NK-92 treated with Interleukin-12 subunit alpha and Interleukin-12 subunit beta, amount 100 ng/mL, for 24 hours (cell line): ENCODE results near the gene PSMD1.
"Not testable (repeated sequence)": the region's sequence is repeated elsewhere in the genome, so short reads cannot be mapped to it uniquely, and the experiment has no call there.

Source experiments
- DNase-seq: peaks from one replicate; lab custom pipeline; 2025; lab: John Stamatoyannopoulos, UW

Gene PSMD1

GRCh38 chr2:231117148-231117547, 60.5 kb downstream of the PSMD1 start:
- DNase-seq: no peak

GRCh38 chr2:231117922-231118613, 61.4 kb downstream of the PSMD1 start:
- DNase-seq: no peak

- DNase-seq: no peak
Measured at GRCh38 chr2:231118614-231118942, 61.9 kb downstream of the PSMD1 start.

- DNase-seq: no peak
Measured at GRCh38 chr2:231123362-231123898, 66.8 kb downstream of the PSMD1 start.

GRCh38 chr2:231124838-231125568, 68.3 kb downstream of the PSMD1 start, which contains the start of gene HTR2B:
TSS of gene HTR2B (minus strand) at chr2:231125042. CDS start at chr2:231123764, 1,278 bp downstream.
- no peak for DNase-seq

GRCh38 chr2:231126123-231126522, 69.5 kb downstream of the PSMD1 start:
- DNase-seq: no peak

GRCh38 chr2:231127480-231127879, 70.8 kb downstream of the PSMD1 start:
- no peak for DNase-seq

- no peak for DNase-seq
Measured at GRCh38 chr2:231127936-231128335, 71.3 kb downstream of the PSMD1 start.

- DNase-seq: no peak
Measured at GRCh38 chr2:231128541-231128940, 71.9 kb downstream of the PSMD1 start.

GRCh38 chr2:231129216-231129615, 72.5 kb downstream of the PSMD1 start:
- no peak for DNase-seq

- DNase-seq: no peak
Measured at GRCh38 chr2:231130336-231131056, 73.8 kb downstream of the PSMD1 start.

GRCh38 chr2:231132129-231132528, 75.5 kb downstream of the PSMD1 start:
- DNase-seq: no peak

GRCh38 chr2:231133365-231134099, 76.9 kb downstream of the PSMD1 start:
- no peak for DNase-seq

GRCh38 chr2:231134910-231135655, 78.4 kb downstream of the PSMD1 start:
- no peak for DNase-seq

- DNase-seq: no peak
Measured at GRCh38 chr2:231138699-231139098, 82.0 kb downstream of the PSMD1 start.

GRCh38 chr2:231139796-231140195, 83.1 kb downstream of the PSMD1 start:
- DNase-seq: no peak

- not testable (repeated sequence) for DNase-seq
Measured at GRCh38 chr2:231140808-231141207, 84.1 kb downstream of the PSMD1 start.

- DNase-seq: no peak
Measured at GRCh38 chr2:231144896-231145295, 88.2 kb downstream of the PSMD1 start.

GRCh38 chr2:231146665-231147064, 90.0 kb downstream of the PSMD1 start:
- DNase-seq: no peak

- DNase-seq: no peak
Measured at GRCh38 chr2:231152800-231153557, 96.3 kb downstream of the PSMD1 start.
